HepG2 (cell line): ENCODE measurements around the gene GIMAP4.

Experiments
- HDAC6 ChIP-seq: fragments of 200-600 bp; sonication (generic); IDR thresholded peaks from 2 replicates; pipeline ENCODE4 v1.7.0; 2017; ENCODE audit warnings: mild to moderate bottlenecking, antibody characterized with exemption, low read length, low read depth
- JDP2 ChIP-seq: sonication (generic); formaldehyde crosslinking; IDR thresholded peaks from 2 replicates; pipeline ENCODE4 v1.8.1; 2022; ENCODE audit warnings: missing genetic modification reagents, borderline replicate concordance
- RELA ChIP-seq: sonication (generic); formaldehyde crosslinking; IDR thresholded peaks from 2 replicates; pipeline ENCODE4 v1.4.0; 2020; ENCODE audit warnings: missing genetic modification reagents
- ZNF256 ChIP-seq: sonication (generic); formaldehyde crosslinking; conservative IDR thresholded peaks from 2 replicates; pipeline ENCODE4 v1.4.0; 2020; ENCODE audit warnings: missing genetic modification reagents
- TF ChIP-seq, protein P1 (sequence below): sonication (generic); formaldehyde crosslinking; IDR thresholded peaks from 2 replicates; pipeline ENCODE4 v1.5.0; 2020; ENCODE audit warnings: mild to moderate bottlenecking, missing genetic modification reagents
- TF ChIP-seq, protein P2 (sequence below): sonication (generic); formaldehyde crosslinking; IDR thresholded peaks from 2 replicates; pipeline ENCODE4 v1.5.0; 2020; ENCODE audit warnings: mild to moderate bottlenecking, missing genetic modification reagents, moderate library complexity

DNA sequence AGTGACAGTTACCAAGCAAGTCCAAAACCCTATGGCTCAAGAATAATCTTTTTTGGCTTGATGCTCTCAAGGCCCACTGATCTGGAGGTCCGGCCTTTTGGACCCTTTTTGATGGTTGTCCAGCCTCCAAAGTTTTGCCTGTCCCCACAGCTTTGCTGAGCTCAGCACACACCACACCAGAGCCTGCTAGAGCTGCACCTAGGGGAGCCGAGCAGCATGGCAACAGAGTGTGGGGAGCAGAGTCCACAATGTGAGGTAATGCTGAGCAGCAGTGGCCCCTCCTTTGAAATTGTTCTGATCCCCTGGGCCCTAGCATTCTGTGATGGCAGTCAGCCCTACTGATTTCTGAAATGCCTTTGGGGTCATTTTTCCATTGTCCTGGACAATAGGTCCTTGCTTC, 43.2 kb upstream of the GIMAP4 start:
- no peak for TF ChIP-seq JDP2 (CRISPR knock-in tag)
- TF ChIP-seq, protein P1, sequence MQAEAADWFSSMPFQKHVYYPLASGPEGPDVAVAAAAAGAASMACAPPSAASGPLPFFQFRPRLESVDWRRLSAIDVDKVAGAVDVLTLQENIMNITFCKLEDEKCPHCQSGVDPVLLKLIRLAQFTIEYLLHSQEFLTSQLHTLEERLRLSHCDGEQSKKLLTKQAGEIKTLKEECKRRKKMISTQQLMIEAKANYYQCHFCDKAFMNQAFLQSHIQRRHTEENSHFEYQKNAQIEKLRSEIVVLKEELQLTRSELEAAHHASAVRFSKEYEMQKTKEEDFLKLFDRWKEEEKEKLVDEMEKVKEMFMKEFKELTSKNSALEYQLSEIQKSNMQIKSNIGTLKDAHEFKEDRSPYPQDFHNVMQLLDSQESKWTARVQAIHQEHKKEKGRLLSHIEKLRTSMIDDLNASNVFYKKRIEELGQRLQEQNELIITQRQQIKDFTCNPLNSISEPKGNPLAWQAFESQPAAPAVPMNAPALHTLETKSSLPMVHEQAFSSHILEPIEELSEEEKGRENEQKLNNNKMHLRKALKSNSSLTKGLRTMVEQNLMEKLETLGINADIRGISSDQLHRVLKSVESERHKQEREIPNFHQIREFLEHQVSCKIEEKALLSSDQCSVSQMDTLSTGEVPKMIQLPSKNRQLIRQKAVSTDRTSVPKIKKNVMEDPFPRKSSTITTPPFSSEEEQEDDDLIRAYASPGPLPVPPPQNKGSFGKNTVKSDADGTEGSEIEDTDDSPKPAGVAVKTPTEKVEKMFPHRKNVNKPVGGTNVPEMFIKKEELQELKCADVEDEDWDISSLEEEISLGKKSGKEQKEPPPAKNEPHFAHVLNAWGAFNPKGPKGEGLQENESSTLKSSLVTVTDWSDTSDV (CRISPR knock-in tag): no peak
- no peak for TF ChIP-seq RELA (CRISPR knock-in tag)
- TF ChIP-seq, protein P2, sequence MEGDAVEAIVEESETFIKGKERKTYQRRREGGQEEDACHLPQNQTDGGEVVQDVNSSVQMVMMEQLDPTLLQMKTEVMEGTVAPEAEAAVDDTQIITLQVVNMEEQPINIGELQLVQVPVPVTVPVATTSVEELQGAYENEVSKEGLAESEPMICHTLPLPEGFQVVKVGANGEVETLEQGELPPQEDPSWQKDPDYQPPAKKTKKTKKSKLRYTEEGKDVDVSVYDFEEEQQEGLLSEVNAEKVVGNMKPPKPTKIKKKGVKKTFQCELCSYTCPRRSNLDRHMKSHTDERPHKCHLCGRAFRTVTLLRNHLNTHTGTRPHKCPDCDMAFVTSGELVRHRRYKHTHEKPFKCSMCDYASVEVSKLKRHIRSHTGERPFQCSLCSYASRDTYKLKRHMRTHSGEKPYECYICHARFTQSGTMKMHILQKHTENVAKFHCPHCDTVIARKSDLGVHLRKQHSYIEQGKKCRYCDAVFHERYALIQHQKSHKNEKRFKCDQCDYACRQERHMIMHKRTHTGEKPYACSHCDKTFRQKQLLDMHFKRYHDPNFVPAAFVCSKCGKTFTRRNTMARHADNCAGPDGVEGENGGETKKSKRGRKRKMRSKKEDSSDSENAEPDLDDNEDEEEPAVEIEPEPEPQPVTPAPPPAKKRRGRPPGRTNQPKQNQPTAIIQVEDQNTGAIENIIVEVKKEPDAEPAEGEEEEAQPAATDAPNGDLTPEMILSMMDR (CRISPR knock-in tag): no peak
- TF ChIP-seq ZNF256: no peak
- no peak for TF ChIP-seq HDAC6
